ENCODE results near the gene NRXN3.

- no peak for TF ChIP-seq CTCF (IDR thresholded peaks at IDR 0.05)
- no peak for TF ChIP-seq POLR2A (IDR thresholded peaks at IDR 0.05)
- no peak for TF ChIP-seq POLR2AphosphoS5 (IDR thresholded peaks at IDR 0.05)
These were observed 1009.8 kb downstream of the NRXN3 start for GRCh38 chr14:79179985-79180384.
